Measurements from ENCODE around the gene ST6GAL1.
"Not testable (repeated sequence)": the region's sequence is repeated elsewhere in the genome, so short reads cannot be mapped to it uniquely, and the experiment has no call there.

ST6GAL1 gene

GRCh38 chr3:186940967-186941366 lies 10.6 kb downstream of the ST6GAL1 start:
- no peak for FAIRE-seq
- no peak for DNase-seq (ENCODE audit: low spot score)

DNA sequence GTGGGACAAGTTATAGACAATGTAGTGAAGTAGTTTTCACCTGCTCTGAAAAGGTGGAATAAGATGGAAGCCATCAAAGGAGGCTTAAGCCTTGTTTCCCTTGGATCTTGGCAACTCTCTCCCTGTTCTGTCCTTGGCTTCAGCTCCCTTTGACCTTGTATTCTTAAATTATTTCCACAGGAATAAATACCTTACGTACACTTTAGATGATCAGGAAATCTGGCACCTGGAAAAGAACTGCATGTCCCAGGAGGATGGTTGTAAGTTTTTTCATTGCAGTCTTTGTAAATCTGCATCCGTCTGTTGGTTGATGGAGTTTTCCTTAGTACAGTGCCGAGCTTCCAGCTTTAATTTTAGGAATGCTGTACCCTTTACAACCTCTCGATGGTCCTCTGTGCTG lies 11.8 kb downstream of the ST6GAL1 start:
- DNase-seq (ENCODE audit: low spot score) (no peak), FAIRE-seq (no peak)

DNA sequence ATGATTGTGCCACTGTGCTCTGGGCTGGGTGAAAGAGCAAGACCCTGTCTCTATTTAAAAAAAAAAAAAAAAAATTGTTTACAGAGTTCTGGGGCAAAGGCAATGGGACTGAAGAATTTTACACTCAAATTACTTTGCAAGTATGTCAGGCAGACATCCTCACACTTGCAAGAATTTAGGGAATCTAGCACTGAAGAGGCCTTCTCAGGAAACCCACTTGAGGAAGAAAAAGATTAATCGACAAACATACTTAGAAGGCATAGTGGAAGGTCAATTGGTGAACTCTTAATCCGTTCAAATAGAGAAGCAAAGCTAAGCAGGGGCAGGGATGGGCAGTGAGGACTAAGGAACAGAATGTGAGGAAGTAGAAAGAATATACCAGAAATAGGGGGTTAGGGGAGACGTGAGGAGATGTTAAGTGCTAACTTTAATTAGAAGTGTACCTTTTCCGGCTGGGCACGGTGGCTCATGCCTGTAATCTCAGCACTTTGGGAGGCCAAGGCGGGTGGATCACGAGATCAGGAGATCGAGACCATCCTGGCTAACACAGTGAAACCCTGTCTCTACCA lies 15.0 kb downstream of the ST6GAL1 start:
- FAIRE-seq, result no peak
- DNase-seq (ENCODE audit: low spot score), result no peak

DNA sequence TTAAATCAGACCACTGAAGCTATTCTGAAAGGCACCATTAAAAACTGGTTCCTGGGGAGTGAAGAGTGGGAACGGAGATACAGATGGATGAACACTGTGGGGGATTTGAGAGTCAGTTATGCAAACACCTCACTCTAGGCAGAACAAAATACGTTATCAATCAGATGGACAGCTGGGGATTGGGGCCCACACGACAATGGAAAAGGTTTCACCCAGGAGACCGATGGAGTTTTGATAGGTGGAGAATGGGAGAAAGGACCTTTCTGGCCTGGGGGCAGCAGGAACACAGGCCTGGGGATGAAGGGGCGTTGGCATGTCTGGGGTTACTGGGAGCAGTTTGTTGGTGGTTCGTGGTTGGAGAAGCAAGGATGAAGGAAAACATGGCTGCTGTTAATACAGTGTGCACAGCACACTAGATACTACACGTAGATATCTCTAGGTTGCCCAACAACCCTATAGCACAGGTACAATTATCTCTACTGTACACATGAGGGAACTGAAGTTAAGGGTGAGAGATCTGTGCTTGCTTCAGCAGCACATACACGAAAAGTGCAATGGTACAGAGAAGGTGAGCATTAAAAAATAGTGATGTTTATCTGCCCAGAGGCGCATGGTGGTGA lies 16.5 kb downstream of the ST6GAL1 start:
- no peak for DNase-seq (ENCODE audit: low spot score)

GRCh38 chr3:186949281-186949982 lies 19.1 kb downstream of the ST6GAL1 start:
- DNase-seq (ENCODE audit: low spot score), result no peak
- FAIRE-seq, result no peak

More for the DNA sequence above, 16.5 kb downstream of the ST6GAL1 start:
- no peak for FAIRE-seq

GRCh38 chr3:186950402-186951093 lies 20.2 kb downstream of the ST6GAL1 start:
- FAIRE-seq (no peak), DNase-seq (ENCODE audit: low spot score) (no peak)

DNA sequence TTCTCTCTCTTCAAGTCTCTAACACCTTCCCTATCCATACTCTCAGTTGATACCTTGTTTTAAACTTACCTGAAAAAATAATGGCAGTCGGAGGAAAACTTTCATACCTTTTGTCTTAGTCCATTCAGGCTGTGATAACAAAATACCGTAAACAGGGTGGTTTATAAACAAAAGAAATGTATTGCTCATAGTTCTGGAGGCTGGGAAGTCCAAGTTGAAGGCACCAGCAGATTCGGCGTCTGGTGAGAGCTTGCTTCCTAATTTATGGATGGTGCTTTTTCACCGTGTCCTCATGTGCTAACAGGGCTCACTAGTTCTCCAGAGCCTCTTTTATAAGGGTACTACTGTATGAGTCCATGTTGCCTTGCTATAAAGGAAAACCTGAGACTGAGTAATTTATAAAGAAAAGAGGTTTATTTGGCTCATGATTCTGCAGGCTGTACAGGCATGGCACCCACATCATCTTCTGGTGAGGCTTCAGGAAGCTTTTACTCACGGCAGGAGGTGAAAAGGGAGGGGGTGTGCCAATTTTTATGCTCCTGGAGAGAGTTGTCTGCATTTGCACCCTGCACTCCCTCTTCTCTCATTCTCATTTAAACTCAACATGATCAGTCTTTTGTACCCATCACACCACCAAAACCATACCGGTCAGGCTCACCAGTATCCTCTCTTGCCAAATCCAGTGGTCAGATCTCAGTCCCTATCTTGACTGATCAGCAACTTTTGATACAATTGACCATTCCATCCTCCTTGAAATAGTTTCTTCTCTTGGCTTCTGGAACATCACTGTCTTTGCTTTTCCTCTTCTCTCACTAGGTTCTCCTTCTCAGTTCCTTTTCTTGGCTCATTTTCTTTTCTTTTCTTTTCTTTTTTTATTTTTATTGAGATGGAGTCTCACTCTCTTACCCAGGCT lies 21.6 kb downstream of the ST6GAL1 start:
- DNase-seq (ENCODE audit: low spot score), result no peak
- FAIRE-seq, result no peak

- FAIRE-seq (no peak), DNase-seq (ENCODE audit: low spot score) (no peak)
These were observed 22.7 kb downstream of the ST6GAL1 start for GRCh38 chr3:186953011-186953487.

GRCh38 chr3:186953992-186954699 lies 23.8 kb downstream of the ST6GAL1 start:
- DNase-seq (ENCODE audit: low spot score); FAIRE-seq: not testable (repeated sequence)

DNA sequence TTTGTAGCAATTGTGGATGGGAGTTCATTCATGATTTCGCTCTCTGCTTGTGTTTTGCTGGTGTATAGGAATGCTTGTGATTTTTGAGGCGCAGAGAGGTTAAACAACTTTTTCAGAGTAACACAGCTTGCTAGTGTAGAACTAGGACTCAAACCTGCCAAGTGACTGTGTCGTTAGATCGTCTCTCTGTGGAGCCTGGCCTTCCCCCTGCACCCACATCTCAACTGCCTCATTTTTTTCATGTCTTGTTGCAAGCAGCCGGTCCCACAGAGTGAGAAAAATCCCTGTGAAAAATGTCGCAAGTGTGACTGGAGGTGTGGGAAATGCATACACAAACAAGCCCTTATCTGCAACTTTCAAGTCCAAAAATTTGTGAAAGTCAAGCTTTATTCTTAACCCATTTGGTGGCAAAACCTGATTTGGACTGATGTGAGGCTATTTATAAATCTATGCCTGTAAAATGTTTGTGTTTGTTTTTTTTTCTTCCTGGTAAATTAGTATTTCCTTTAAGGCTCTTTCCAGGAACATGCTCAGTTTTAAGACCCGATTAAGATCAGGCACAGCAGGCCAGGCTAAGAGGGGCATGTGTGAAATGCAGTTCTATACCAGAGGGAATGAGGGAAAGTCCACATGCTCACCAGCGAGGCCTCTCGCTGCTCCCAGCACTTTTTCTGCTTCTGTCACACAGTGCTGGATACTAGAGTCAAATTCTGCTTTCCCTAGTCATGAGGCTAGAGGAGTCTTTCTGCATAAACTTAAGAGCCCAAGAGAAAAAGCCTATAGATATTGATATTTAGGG lies 25.8 kb downstream of the ST6GAL1 start:
- DNase-seq (ENCODE audit: low spot score) (no peak), FAIRE-seq (no peak)

DNA sequence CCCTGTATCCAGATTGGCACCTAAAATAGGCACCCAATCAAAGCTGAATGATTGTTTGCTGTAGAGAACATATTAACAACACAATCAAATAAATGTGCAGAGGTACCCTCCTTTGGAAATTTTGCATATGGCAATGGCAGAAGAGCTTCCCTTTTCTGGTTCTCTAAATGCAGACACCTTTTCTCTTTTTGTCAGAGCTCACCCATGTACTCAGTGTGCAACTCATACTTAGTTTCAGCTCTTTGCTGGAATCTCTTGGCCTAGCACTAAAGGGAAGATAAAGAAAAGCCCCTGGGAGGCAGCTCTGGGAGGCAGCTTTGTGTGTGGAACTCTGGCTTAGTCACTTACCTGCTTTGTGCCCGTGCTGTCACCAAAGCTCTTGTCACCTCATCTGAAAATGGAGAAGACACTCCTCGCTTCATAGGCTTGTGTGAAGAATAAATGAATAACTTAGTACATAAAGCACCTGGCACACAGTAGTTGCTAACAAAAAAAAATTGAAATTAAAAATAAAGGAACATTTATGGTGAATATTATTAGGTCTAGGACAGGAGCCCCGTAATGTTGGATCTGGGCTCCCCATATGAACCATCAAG lies 28.8 kb downstream of the ST6GAL1 start:
- FAIRE-seq (no peak), DNase-seq (ENCODE audit: low spot score) (no peak)

DNA sequence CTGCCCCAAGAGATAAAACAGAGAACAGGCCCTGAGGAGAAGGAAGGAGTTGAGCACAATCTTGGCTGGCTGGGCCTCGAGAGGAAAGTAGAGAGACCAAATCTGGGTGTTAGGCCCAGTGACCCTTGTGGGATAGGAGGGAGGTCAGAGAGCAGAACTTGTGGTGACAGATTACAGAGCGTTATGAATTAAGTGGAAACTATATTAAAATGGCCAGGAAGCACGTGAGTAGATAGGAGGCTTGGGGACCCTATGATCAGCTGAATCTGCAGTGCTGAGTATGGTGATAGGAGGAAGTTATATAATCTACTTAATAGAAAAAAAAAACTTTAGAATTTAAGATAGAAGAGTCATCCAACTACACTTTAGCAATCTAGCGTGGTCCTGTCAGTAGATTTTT lies 30.0 kb downstream of the ST6GAL1 start:
- FAIRE-seq, result no peak
- no peak for DNase-seq (ENCODE audit: low spot score)

DNA sequence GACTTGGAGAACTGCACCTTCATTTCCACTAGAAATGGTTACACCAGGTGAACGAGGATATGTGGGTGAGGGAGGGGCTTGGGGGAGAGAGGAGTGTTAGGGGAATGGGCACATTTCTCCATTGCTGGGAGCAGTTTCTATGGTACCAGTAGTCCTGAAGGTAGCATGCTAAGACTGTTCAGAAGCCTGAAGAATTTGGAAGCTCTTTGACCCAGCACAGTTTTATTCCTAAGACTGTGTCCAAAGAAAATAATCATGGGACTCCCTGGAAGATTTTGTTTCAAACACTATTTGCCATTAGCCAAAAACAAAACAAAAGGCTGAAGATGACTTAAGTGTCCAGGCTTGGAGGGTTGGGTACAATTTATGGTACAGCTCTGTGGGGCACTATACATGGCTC lies 32.1 kb downstream of the ST6GAL1 start:
- no peak for DNase-seq (ENCODE audit: low spot score)
- no peak for FAIRE-seq

- FAIRE-seq, result no peak
- no peak for DNase-seq (ENCODE audit: low spot score)
These were observed 33.3 kb downstream of the ST6GAL1 start for GRCh38 chr3:186963636-186964035.

DNA sequence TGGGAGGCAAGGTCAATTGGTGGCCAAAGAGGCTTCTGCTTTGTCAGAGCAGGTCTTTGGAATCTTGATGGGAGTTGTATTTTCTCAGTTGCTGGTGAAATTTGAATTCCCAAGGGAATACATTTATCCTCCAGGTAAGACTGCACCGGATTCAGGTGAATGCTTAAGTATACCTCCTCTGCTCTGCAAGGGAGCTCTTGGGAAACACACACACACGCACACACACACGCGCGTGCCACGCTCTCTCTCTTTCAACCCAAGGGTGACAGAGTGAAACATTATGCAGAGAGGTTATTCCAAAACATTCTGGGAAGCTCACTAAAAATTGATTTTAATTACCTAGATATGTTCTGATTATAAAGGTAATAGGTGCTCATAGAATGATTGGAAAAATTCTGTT lies 33.7 kb downstream of the ST6GAL1 start:
- FAIRE-seq (no peak), DNase-seq (ENCODE audit: low spot score) (no peak)

- FAIRE-seq, result no peak
These were observed 34.3 kb downstream of the ST6GAL1 start for GRCh38 chr3:186964616-186965015.

GRCh38 chr3:186965141-186965879 lies 35.0 kb downstream of the ST6GAL1 start:
- FAIRE-seq, result no peak
- DNase-seq (ENCODE audit: low spot score), result no peak

More at GRCh38 chr3:186964616-186965015, 34.3 kb downstream of the ST6GAL1 start:
- no peak for DNase-seq (ENCODE audit: low spot score)

DNA sequence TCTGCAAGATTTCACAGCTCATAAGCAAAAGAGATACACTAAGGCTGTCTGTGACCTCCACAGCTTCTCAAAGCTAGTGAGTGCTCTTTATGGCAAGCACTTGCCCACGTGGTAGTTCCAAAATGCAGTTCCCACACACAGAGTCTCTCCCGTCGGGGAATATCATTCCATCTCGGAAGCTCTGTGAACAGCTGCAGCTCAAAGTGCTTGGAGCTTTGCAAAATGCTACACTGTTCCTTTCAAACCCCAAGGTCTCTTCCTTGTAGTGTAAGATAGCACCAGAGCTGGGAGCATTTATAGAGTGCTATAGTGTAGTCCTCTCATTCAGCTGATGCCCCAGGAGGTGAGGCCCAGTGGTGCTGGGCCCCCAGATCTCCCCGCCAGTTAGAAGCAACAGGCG lies 36.1 kb downstream of the ST6GAL1 start:
- FAIRE-seq (no peak), DNase-seq (ENCODE audit: low spot score) (no peak)

Measured in urothelium cell line (cell line).